K562 (cell line): Measurements from ENCODE around the gene TEPSIN. TPM values are rescaled to one million over a fixed set of nuclear protein-coding genes. Genes with fewer than 3 reads are reported as not detected.
A peak's percentile ranks its signal among the peaks of the same experiment; 100 is the strongest.

Source experiments
- ATAC-seq: fragments of 200-7000 bp; cut with Tn5 transposase; 3 replicates; pipeline ENCODE4 v1.9.1; 2020; ENCODE audit warnings: moderate library complexity
- BruUV-seq: library from RNA; stranded (reverse); fragments of 400-500 nt; replicated peaks from 2 replicates; lab custom pipeline; 2021; lab: Mats Ljungman, UMichigan
- CTCF ChIA-PET: fragments of 300-600 bp; formaldehyde crosslinking; extraction: SDS; loops from one replicate; lab custom pipeline; 2021; ENCODE audit warnings: low intra/inter-chr PET ratio; lab: Yijun Ruan, JAX
- POLR2A ChIA-PET: fragments of 300-600, 350-650 bp; sonication (Branson Sonifier 250); formaldehyde crosslinking; extraction: SDS; loops from one replicate; lab custom pipeline; 2021; ENCODE audit warnings: antibody characterized with exemption, inconsistent platforms; lab: Yijun Ruan, JAX
- DNase-seq, 4 experiments: peaks; one replicate each; pipeline versions ENCODE4 v3.0.0 to v3.0.0-alpha.2; 2011 to 2018; ENCODE audit warnings: low spot score in 3 of 4, mixed read lengths in 3 of 4; ENCODE audit errors: extremely low read depth in 1 of 4
- FAIRE-seq: peaks from 2 replicates; lab custom pipeline; 2011; peaks lifted over from hg19 to GRCh38; lab: Jason Lieb, UNC
- H2AFZ ChIP-seq: 2 replicates; pipeline ENCODE4 v1.6.0; 2011; ENCODE audit warnings: low read depth, low read length, control low read depth, inconsistent platforms
- H3K27ac ChIP-seq: fragments of 200-600 bp; 3 replicates; pipeline ENCODE4 v1.8.0; 2011; ENCODE audit warnings: low read depth, mild to moderate bottlenecking, control low read depth, inconsistent platforms, low read length, moderate library complexity, mixed read lengths; ENCODE audit errors: extremely low read depth
- H3K27me3 ChIP-seq, 2 experiments: fragments of 300-600 bp in 1 of 2; 2 replicates in 1 of 2; 3 replicates in 1 of 2; pipeline versions ENCODE4 v1.6.0 to v1.8.0; 2011; ENCODE audit warnings: inconsistent platforms in 2 of 2, low read length in 2 of 2, mild to moderate bottlenecking in 1 of 2, mixed read lengths in 1 of 2, moderate library complexity in 1 of 2; ENCODE audit not compliant: control insufficient read depth in 2 of 2, insufficient read depth in 2 of 2
- H3K36me3 ChIP-seq: fragments of 300-600 bp; 3 replicates; pipeline ENCODE4 v1.8.0; 2011; ENCODE audit warnings: mild to moderate bottlenecking, low read length, inconsistent platforms; ENCODE audit not compliant: control insufficient read depth, insufficient read depth
- H3K4me1 ChIP-seq, 2 experiments: fragments of 200-600 bp in 1 of 2; replicated peaks in 1 of 2; 2 replicates in 1 of 2; 3 replicates in 1 of 2; pipeline versions ENCODE4 v1.5.1 to v1.8.0; 2011; ENCODE audit warnings: inconsistent platforms in 2 of 2, low read length in 2 of 2, mild to moderate bottlenecking in 1 of 2, mixed read lengths in 1 of 2, moderate library complexity in 1 of 2; ENCODE audit not compliant: control insufficient read depth in 2 of 2, insufficient read depth in 2 of 2
- H3K4me2 ChIP-seq: 2 replicates; pipeline ENCODE4 v1.6.1; 2011; ENCODE audit warnings: low read length, control low read depth, inconsistent platforms, mixed read lengths; ENCODE audit not compliant: insufficient read depth
- H3K4me3 ChIP-seq: fragments of 200-600 bp; sonication (generic), shearing (Covaris generic); 2 replicates; pipeline ENCODE4 v1.5.1; 2016; ENCODE audit warnings: control low read depth, inconsistent platforms
- H3K79me2 ChIP-seq: fragments of 200-600 bp; 3 replicates; pipeline ENCODE4 v1.8.0; 2011; ENCODE audit warnings: low read length, inconsistent platforms; ENCODE audit not compliant: control insufficient read depth, insufficient read depth
- H3K9ac ChIP-seq, 2 experiments: 2 replicates each; pipeline versions ENCODE4 v1.6.0 to v1.6.1; 2011; ENCODE audit warnings: low read depth in 2 of 2, low read length in 2 of 2, control low read depth in 1 of 2, inconsistent platforms in 1 of 2, mild to moderate bottlenecking in 1 of 2, mixed read lengths in 1 of 2; ENCODE audit not compliant: insufficient read depth in 1 of 2
- H3K9me1 ChIP-seq: one replicate; pipeline ENCODE4 v1.6.0; 2011; ENCODE audit warnings: inconsistent platforms, mild to moderate bottlenecking, low read length, moderate library complexity; ENCODE audit not compliant: control insufficient read depth, insufficient read depth
- H3K9me3 ChIP-seq: replicated peaks from 2 replicates; pipeline ENCODE4 v1.5.1; 2011; ENCODE audit warnings: low read depth, low read length, inconsistent platforms; ENCODE audit not compliant: control insufficient read depth, insufficient read depth
- H4K20me1 ChIP-seq: replicated peaks from 2 replicates; pipeline ENCODE4 v1.6.1; 2011; ENCODE audit warnings: low read length, inconsistent platforms, mixed read lengths; ENCODE audit not compliant: control insufficient read depth, insufficient read depth
- POLR2G ChIP-seq: fragments of 200-400 bp; formaldehyde crosslinking; IDR thresholded peaks from 2 replicates; pipeline ENCODE4 v1.6.1; 2017; ENCODE audit warnings: low read depth, mild to moderate bottlenecking, antibody characterized with exemption, low read length, moderate library complexity
- SMARCE1 ChIP-seq: fragments of 450-650 bp; IDR thresholded peaks from 2 replicates; pipeline ENCODE4 v1.7.1; 2016; ENCODE audit warnings: mild to moderate bottlenecking
- WGBS: fragments of 100-300 bp; shearing (Covaris generic); methylation state at CpG from one replicate; pipeline ENCODE4 v1.1.6; 2016; ENCODE audit warnings: low coverage, mixed read lengths; ENCODE audit not compliant: insufficient coverage; ENCODE audit errors: missing lambda C conversion rate; 5-methylcytosine and 5-hydroxymethylcytosine counted together
- in situ Hi-C: fragments of 300-500 bp; cut with MboI; formaldehyde crosslinking; loops from 4 replicates; pipeline ENCODE4 v1.15.0; 2018; ENCODE audit warnings: inconsistent platforms, mixed read lengths
- intact Hi-C: fragments of 100-400 bp; cut with micrococcal nuclease; formaldehyde crosslinking; loops from 2 replicates; pipeline ENCODE4 v1.14.2; 2022
- polyA plus RNA-seq, 8 experiments: library from polyadenylated mRNA; depleted of rRNA in 4 of 8; stranded (reverse) in 5 of 8; unstranded in 3 of 8; fragments of >200 nt; fragmentation: Nextera tagmentation in 2 of 8; fragmentation: Illumina TruSeq in 1 of 8; extraction: Ambion mirVana in 2 of 8; extraction: Trizol in 1 of 8; gene quantifications; 2 replicates each; pipeline versions ENCODE4 v1.2.1 to v1.2.3, GENCODE V29; 2011 to 2014; ENCODE audit warnings: inconsistent platforms in 1 of 8, missing spikeins in 1 of 8
- total RNA-seq, 7 experiments: library from RNA; depleted of rRNA in 6 of 7; stranded (reverse); fragments of >200 nt in 6 of 7; fragmentation: Illumina TruSeq in 2 of 7; extraction: Trizol in 2 of 7; gene quantifications; 2 replicates each; pipeline versions ENCODE4 v1.2.1 to v1.2.3, GENCODE V29; 2011 to 2021; ENCODE audit warnings: low replicate concordance in 1 of 7

TEPSIN gene
- total and polyA plus RNA-seq, 9 of the 15 experiments (the other 6 are each of a cell fraction or from before 2014, with no cell fraction given), result 0.80 to 29.8 (median 5.3) TPM

DNA sequence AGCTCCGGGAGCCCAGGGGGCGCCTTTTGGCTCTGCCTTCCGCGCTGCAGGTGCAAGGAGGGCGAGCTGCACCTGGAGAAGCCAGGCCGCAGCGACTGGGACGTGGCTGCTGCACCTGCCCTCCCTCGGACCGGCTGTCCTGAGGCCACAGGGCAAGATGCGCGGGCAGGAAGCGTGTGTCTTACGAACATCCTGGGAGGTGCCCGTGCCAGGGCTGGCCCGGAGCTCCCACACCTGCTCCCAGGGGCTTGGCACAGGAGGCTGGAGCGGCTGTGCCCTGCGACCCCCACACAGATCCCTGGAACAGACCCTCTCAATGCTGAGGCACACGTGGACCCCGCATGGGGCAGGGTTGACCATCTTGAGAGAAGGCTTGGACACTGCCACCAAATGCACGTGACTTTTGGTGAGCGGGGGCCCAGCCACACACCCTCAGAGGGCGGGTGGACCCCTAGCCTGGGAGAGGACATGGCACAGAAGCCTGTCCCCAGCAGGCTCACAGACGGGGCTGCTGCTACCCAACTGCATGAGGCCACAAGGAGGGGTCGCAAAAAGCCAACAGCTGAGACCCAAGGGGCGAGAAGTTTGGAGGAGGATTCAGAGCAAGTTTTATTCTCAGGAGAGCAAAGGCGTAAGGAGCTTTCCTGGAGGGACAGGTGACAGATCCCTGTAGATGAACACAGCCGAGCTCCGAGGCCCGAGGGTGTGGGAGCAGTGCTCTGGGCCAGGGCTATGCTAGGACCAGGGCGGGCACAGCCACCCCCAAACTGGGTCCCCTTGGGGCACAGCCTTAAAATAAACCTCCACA lies 11.6 kb upstream of the TEPSIN start:
- CTCF ChIA-PET, result no interaction called here
- in situ Hi-C loops, result no loop called here
- Histone ChIP-seq H3K9me1 (no peaks in the 10 kb centered on the region), H4K20me1 (no peaks in the 10 kb centered on the region; the same call in 1 of the 2 replicates), H2AFZ (no peak overlapping the region), H3K4me3 (no peak overlapping the region), H3K36me3 (peaks cover 27% of the 10 kb centered on the region; the same call in 1 of the 3 replicates), H3K4me1 (peaks cover 0 to 48% of the 10 kb centered on the region in 2 experiments; a peak in 2 of 5 replicates), H3K27ac (no peak overlapping the region), H3K9ac (no peak overlapping the region; a peak in 1 of 4 replicates), H3K9me3 (no peaks in the 10 kb centered on the region), H3K27me3 (no peaks in the 10 kb centered on the region), H3K79me2 (no peaks in the 10 kb centered on the region), H3K4me2 (no peak overlapping the region)
- WGBS, result 92% methylated on average over 27 of the region's 31 CpGs
- DNase-seq (no peak), ATAC-seq (no peak), FAIRE-seq (no peak)
- POLR2A ChIA-PET, result interaction anchor here (0.6 to 1.0 kb wide), 4 partner anchors 154 to 284 kb away, joined by 3 to 4 read pairs (median 4); no protein-coding TSS in a partner anchor
- BruUV-seq, result no TSS peak
- intact Hi-C loops, result loop anchor here (5.0 kb wide), 1 partner anchor 42 kb away; no protein-coding TSS in a partner anchor
- no peak for TF ChIP-seq SMARCE1
- peak; percentile 62 for TF ChIP-seq POLR2G
